Uterus (tissue), 2 donors: ENCODE results near the gene TCN2.

Experiments used
- CTCF ChIP-seq, 4 experiments: fragments of 200-600 bp in 2 of 4; fragments of 450-650 bp in 2 of 4; sonication (generic) in 2 of 4; IDR thresholded peaks; one replicate each; pipeline ENCODE4 v1.5.1; 2016 to 2019; ENCODE audit warnings: antibody characterized with exemption in 4 of 4, mild to moderate bottlenecking in 2 of 4, moderate library complexity in 1 of 4
- POLR2A ChIP-seq, 2 donors: fragments of 450-650 bp; IDR thresholded peaks; one replicate each; pipeline ENCODE4 v1.6.1; 2016; ENCODE audit warnings: antibody characterized with exemption in 2 of 2, mild to moderate bottlenecking in 1 of 2, moderate library complexity in 1 of 2

GRCh38 chr22:30654361-30654760 is 47.4 kb downstream of the TCN2 start:
- TF ChIP-seq CTCF (IDR thresholded peaks at IDR 0.05) (no peak), POLR2A (IDR thresholded peaks at IDR 0.05) (no peak)
